ENCODE data around the gene HES7.

HES7 gene

DNA sequence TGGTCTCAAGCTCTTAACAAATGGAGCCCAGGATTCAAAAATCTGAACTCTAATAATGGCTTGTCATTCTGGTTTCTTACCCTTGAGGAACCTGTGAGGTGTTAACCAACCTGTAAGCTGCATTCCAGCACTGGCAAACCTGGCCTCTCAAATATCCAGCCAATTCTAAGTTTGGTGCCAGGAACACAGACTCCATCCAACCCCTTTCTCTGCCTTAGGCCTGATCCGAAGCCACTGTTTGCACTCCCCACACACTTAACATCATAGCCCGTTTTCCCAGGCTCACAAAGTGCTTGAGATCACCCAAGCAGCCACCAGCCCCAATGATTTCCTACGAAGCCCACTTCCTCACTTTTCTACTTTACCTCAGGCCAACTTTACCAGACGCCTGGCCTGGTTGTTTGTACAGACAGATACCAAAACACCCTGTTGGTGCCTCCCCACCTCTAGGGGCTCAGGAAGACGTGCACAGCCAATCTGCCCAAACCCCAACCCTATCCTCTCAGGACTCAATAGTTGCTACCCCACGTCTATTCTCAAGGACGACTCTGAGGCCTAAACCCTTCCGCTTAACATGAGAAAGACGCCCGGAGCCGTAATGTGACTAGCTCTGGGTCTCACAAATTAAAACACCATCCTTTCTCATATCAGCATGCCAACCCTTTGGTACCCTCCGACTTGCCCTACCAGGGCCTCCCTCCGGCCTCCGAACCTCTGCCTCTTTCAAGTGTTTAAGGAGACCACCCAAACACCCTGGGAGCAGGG lies 31.5 kb upstream of the HES7 start:
- no peak for DNase-seq (ENCODE audit: low read depth in 2 of 2, low spot score in 1 of 2)

DNA sequence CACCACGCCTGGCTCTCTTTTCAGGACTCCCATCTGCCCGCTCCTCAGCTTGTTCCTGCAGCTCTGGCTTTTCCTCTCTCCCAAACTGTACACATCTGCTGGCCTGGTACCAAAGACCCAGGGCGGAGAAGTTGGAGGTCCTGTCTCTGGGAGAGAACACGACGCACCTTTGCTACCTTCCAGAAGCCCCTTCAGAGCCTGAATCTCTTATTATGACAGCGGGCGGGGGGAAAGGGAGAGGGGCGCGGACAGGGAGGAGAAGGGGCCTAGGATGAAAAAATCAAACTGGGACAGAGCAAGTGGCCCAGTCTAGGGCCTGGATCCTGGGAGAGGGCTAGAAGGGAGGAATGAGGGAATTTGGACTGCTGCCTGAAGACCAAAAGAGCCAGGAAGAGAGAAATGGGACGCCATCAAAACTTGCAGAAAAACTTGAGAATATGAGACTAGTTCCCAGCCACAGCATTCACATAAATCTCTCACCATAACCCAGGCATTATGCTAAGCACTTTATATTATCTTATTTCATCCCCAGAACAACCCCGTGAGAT lies 30.8 kb upstream of the HES7 start:
- no peak for DNase-seq (ENCODE audit: low read depth in 2 of 2, low spot score in 1 of 2)

DNA sequence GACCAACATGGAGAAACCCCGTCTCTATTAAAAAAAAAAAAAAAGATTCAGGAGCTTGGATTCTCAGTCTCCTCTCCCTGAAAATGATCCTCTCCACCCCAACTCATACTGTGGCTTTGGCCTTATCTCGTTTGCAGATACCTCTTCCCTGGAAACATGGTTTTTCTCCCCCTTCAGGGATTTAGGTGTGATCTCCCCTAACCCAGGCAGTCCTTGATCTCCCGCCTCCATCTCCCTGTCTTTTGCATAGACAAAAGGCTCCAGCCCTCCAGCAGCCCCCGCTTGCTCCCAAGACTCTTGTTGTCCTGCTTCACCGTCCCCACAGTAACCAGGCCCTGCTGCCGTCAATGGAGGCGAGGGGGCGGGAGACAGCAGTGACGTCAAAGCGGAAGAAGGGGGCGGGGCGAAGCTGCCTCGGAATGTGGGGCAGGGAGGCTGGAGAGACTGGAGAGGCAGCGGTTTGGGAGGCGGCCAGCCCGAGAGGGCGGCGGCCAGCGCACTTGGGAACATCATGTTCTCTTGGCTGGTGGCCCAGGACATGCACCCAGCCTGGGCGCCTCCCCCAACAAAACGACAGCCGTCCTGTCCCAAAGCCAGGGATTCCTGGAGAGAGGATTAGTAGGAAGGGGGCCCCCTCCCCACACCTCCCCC lies 30.2 kb upstream of the HES7 start:
- DNase-seq (ENCODE audit: low read depth in 2 of 2, low spot score in 1 of 2): peak; percentile 68 to 80

DNA sequence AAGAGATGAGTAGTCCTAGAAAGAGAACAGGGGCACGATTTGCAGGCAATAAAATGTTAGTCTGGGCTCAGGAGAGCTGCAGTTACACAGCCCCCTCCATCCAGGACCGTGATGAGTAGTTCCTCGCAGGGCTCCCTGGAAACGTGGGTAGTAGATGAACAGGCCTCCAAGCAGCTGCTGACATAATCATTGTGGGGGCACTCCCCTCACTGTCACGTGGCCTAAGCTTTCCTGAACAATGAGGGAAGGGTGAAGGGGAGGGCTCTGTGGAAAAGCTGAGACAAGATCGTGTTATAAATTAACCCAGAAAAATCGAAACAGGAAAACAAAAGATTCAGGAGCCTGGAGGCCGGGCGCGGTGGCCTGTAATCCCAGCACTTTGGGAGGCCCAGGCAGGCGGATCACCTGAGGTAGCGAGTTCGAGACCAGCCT lies 29.6 kb upstream of the HES7 start:
- no peak for DNase-seq (ENCODE audit: low read depth in 2 of 2, low spot score in 1 of 2)

DNA sequence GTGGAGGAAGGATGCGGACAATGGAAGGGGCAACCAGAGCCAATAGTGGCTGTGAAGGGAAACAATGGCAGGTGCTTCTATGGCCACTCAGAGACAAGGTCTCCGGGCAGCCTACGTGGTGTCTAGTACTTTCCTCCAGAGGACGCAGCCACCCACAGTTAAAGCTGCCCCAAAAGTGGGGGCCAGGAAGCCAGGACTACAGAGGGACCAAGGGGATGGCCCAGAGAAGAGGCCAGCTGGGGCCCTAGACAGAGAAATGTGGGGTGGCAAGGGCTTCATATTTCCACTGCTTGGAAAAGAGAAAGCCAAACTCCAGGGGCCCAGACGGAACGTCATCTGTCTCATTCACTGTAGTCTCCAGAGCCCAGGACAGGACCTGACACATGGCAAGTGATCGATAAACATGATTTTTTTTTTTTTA lies 29.1 kb upstream of the HES7 start:
- no peak for DNase-seq (ENCODE audit: low read depth in 2 of 2, low spot score in 1 of 2)

DNA sequence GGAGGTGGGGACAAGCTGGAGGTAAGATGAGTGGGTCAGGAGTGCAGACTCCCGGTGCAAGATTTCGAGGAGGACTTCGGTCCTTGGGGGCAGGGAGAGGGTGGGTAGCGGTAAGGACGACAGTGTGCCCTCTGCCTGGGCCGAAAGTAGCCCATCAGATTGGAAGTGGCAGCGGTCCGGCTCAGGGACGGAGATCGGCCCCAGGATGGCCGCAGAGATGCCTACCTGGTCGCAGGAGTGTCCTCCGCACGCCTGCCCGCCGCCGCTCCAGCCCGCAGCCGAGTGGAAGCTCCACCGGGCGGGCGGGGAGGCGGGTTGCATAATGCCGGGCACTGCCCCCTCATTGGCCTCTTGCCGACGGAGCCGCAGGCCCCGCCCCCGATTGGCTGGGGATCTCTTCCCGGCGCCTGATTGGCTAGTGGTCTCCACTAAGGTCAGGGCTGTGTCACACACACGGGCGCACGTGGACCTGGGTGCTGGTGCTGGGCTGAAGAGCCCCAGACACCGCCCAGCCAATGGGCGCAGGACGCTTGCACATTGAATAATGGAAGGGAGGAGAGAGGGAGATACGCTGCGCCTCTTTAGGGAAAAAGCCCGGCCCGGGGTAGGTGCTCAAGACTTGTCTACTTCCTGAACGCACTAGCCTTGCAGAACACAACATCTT lies 28.3 kb upstream of the HES7 start, which contains the start of gene PER1:
Gene PER1, minus strand, starts transcription at position 293 of the 664 bp plus-strand sequence. CDS start 1,698 bp downstream, outside the sequence.
- peak; percentile 38 to 69 for DNase-seq (ENCODE audit: low read depth in 2 of 2, low spot score in 1 of 2)

DNA sequence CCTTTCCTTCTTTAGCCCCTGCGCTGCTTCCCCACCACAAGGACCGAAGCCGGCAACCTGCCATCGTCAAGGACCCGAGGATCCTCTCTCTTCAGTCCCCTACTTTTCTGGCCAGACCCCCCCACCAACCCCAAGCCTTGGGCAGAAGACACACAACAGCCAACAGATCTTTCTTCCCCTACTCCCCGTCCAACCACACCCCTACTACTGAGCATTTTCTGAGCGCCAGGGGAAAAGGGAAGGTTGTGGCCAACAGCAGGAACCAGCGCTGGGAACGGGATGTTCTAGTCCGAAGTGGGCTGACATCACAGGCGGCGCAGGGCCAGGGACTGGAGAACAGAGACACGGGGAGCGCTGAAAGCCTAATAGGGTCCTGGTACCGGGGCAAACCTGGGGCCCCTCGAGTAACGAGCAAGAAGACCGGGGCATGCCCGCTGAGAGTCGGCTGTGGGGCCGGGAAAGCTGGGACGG lies 27.8 kb upstream of the HES7 start:
- DNase-seq (ENCODE audit: low read depth in 2 of 2, low spot score in 1 of 2): no peak

DNA sequence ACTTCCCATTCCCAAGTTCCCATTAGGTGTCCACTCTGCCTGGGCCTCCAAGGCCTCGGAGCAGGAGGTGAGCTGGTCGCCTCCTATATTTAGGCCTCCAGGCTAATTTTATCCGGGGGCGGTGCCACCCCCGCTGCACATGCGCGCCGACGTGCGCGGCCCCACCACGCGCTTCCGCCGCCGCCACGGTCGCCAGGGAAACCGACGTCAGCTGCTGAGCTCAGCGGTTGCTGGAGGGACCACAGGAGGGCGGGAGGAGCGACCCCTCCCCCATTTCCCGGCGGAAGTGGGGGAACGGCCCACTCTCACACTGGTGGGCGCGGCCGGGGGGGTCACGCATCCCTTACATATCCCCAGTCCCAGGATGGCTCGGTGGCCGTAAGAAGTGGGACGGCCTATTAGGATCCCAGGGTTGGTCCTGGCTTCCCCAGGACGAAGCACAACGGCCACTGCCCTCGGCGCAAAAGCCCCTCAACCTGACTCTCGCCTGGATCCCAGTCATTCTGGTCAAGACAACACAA lies 27.3 kb upstream of the HES7 start:
- DNase-seq (ENCODE audit: low read depth in 2 of 2, low spot score in 1 of 2): peak; percentile 80

DNA sequence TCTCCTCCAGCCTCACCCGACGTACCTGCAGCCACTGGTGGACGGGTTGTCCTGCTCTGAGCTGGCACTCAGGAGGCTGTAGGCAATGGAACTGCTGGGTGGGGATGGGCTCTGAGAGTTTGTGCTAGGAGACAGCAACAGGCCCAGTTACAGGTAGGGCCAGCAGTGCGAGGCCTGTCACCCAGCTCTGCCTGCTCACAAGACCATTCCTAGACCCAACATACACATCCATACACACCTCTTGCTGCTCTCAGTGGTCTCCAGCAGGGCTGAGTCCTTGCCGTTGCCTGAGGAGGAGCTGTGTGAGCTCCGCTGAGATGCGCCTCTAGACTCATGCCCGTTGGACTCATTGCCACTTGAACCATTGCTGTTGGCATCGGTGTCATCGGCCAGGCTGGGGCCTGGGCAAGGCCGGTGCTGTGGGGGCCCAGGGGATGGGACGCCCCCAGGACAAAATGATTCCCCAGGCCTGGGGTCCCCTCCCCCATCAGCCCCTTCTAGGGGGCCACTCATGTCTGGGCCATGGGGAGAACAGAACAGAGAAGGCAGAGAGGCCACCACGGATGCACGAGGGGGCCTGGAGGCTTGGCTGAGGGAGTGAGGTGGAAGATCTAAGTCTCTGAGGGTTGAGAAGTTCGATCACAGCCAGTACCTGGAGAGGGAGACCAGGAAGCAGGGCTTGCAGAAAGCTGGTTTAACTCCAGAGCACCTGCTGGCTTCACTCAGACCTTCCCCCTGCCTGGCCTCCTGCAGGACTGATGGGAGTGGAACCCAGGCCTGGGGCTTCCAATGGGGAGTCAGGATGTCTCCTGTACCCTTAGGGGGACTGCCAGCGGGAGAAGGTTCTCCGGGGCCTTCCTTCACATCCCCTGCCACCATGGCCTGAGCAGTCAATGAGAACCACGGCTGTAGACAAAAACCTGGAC lies 26.6 kb upstream of the HES7 start:
- no peak for DNase-seq (ENCODE audit: low read depth in 2 of 2, low spot score in 1 of 2)

DNA sequence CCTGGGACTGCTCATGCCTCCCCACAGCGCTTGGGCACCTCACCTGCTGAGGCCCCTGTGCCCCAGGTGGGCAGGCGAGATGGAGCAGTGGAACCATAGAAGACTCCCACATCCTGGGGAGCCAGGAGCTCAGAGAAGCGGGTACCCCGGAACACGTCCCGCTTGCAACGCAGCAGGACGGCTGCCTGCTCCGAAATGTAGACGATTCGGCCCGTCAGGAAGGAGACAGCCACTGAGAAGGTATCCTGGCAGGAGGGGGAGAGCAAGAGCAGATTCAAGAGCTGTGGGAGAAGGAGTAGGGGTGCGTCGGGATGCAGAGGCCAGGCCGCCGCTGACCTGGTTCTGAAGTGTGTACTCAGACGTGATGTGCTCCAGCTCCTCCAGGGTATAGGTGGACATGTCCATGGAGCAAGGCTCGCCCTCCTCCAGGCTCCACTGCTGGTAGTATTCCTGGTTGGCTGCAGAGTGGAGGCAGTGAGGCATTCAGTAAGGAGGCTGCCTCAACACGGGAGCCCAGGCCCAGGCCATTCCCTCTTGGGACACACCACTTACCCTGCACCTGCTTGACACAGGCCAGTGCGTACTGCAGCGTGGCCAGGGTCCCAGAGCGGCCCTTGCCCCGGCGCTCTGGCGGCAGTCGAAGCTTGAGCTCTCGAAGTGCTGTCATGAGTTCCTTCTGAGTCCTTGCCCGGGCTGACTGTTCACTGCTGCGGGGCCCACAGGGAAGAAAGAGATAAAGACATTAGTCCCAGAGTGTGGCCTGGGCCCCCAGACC lies 25.7 kb upstream of the HES7 start:
- DNase-seq (ENCODE audit: low read depth in 2 of 2, low spot score in 1 of 2): no peak

DNA sequence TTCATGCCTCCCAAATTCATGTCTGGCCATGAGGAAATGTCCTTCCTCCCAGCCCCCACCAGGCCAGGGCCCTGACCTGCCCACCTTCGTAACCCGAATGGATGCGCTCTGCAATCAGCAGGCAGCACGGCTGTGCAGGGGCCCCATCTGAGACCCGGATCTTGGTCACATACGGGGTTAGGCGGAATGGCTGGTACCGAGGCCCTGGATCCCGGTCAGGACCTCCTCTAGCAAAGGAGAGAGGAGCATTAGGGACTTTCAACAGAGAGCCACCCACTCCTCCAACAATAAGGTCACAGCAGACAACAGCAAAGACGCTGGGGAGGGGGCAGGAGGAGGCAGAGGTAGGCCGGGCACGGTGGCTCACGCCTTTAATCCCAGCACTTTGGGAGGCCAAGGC lies 24.7 kb upstream of the HES7 start:
- DNase-seq (ENCODE audit: low read depth in 2 of 2, low spot score in 1 of 2): no peak

DNA sequence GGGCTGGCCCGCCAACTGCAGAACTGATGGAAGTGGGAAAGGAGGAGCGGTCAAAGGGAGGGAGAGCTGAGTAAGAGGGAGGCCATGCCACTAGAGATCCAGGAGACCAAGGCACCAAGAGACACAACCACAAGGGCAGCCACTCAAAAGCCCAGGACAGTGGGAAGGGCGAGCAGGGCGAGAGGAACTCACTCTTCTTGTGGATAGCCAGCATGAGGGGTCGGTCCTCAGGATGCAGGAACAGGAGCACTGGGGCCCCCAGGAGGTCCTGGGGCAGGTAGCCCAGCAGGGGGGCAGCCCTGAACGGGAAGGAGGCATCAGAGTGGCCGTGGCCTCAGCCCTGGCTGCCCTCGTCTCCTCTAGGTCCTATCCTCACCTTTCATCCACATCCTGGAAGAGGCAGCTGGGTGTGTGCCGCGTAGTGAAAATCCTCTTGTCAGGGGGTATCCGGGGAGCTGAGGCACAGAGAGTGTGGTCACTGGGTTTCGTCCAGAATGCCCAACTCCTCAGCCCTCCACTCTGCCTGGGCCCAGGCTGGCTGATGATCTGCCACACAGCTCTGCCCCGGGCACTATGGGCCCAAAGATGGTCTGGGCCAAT lies 24.0 kb upstream of the HES7 start:
- DNase-seq (ENCODE audit: low read depth in 2 of 2, low spot score in 1 of 2): no peak

DNA sequence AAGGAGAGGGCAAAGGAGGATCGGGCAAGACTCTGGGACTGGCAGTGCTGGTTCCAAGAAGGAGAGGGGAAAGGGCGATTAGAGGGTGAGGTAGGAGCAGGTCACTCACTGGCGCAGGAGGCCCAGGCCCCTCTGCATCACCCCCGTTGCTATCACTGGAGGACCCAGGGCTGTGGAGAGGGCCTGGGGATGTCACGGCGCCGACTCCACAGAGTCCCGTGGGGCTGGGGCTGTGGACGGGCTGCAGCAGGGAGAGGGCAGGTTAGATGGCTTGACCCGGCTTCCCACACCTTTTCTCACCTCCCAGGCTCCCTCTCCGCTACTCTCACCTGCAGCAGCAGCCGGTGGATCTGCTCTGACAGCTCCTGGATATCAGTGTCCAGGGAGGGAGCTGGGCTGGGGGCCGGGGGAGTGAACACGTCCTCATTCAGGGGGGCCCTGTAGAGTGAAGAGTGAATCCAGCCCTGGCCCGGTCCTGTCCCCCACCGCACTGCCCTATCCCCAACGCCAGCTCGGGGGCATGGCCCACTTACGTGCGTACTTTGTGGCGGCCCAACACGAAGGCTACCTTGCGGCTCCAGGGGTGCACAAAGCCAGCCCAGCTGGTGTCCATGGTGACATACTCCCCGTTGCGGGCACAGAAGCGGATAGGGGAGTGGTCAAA lies 23.4 kb upstream of the HES7 start:
- DNase-seq (ENCODE audit: low read depth in 2 of 2, low spot score in 1 of 2): no peak

DNA sequence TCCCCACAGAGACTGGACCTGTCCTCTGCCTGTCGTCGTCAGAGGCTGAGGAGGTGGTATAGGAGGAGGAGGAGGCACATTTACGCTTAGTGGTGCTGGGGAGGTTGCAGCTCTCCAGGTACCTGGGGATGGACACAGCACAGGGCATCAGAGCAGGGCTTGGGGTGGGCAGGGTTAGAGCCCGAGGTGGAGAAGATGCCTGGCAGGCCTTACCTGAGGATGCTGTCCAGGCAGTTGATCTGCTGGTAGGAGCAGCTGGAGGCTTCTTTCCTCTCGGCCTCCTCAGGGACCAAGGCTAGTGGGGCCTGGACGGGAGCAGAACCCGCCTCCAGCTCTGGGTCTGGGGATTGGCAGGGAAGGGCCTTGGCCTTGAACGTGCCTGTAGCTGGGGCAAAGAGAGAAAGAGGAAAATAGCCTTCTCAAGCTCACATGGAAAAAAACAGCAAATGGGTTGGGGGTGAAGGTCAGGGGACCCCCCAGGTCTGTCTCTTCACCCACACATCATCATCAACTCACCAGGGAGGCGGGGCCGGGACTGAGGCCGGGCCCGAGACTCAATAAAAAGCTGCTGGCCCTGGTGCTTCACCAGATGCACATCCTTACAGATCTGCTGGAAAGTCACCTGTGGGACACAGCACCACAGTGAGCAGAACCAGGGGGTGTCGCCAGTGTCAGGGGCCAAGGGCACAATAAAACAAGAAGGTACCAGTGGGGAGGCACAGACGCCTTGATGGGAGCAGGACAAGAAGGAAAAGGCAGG lies 22.7 kb upstream of the HES7 start:
- no peak for DNase-seq (ENCODE audit: low read depth in 2 of 2, low spot score in 1 of 2)

DNA sequence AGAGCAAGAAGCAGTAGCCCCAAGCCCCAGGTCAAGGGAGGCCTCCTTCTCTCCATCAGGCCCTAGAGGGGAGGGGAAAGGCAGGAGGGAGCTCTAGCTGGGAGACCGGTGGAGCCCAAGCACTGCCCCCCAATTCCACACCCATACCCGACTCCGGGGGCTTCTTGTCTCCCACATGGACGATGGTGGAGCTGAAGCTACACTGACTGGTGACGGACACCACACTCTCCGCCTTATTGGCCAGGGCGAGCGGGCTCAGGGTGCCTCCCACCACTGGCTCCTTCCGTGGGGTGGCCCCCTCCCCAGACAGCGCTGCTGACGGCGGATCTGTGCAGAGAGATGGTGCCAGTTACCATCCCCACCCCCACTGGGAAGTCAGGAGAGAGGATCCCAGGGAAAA lies 21.9 kb upstream of the HES7 start:
- DNase-seq (ENCODE audit: low read depth in 2 of 2, low spot score in 1 of 2): no peak

DNA sequence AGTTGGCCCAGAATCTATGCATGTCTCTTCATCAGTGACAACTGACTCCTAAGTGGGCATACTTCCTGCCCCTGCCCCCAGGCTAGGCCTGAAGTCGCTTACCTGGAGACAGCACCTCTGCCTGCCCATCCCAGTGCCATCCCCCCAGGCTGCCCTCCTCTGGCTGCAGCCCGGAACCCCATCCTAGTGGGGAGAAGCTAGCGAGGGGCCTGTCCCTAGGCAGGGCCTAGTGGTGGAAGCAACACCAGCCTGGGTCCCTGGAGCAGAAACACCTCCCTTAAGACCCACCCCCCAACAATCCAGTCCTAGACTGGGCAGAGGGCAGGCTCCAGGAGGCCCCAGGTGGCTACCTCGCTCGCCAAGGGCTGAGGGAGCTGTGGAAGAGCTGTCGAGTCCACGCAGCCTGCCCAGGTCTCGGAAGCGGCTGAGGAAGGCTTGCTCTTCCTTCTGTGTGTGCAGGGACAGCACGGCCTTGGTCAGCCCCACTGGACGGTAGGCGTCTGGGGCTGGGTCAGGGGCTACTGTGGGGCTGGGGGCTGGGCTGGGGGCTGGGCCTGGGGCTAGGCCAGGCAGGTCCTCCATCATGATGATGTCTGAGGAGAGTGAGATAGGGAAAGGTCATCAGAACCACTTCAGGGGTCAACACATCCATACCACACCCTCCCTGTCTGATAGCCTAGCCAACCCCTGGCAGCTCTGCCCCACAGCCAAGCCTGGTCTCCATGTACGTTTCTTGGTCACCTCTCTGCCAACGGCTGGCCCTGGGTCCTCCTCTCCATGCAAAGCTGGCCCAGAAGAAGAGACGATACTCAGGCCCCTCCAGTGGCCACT lies 20.7 kb upstream of the HES7 start:
- DNase-seq (ENCODE audit: low read depth in 2 of 2, low spot score in 1 of 2): no peak
